K562 (cell line): ENCODE results near the gene MCIDAS. TPM values are rescaled to one million over a fixed set of nuclear protein-coding genes. Genes with fewer than 3 reads are reported as not detected.

Experiments
- AFF4 ChIP-seq: sonication (generic); formaldehyde crosslinking; IDR thresholded peaks from 2 replicates; pipeline ENCODE4 v1.8.0; 2023; ENCODE audit warnings: mild to moderate bottlenecking, missing genetic modification reagents
- CREBBP ChIP-seq: IDR thresholded peaks from one replicate; pipeline ENCODE4 v1.6.1; 2012; ENCODE audit warnings: low read depth, mild to moderate bottlenecking, control low read depth, inconsistent platforms, low read length
- DMBX1 ChIP-seq: fragments of 250-450 bp; sonication (Bioruptor Pico); IDR thresholded peaks from 2 replicates; pipeline ENCODE4 v1.8.0; 2022; ENCODE audit warnings: inconsistent platforms, mild to moderate bottlenecking, moderate library complexity, borderline replicate concordance
- ELF1 ChIP-seq: fragments of 200-800 bp; sonication (Bioruptor generic); IDR thresholded peaks from 2 replicates; pipeline ENCODE4 v1.6.1; 2016; ENCODE audit warnings: missing genetic modification characterization, missing compliant biosample characterization
- ESRRA ChIP-seq: fragments of 450-650 bp; IDR thresholded peaks from 2 replicates; pipeline ENCODE4 v1.6.1; 2014; ENCODE audit warnings: low read depth, mild to moderate bottlenecking, moderate library complexity, borderline replicate concordance
- GABPA ChIP-seq: fragments of 200-800 bp; sonication (Bioruptor generic); conservative IDR thresholded peaks from 2 replicates; pipeline ENCODE4 v1.6.1; 2016; ENCODE audit warnings: low read depth, missing genetic modification characterization, missing compliant biosample characterization
- HDAC6 ChIP-seq: IDR thresholded peaks from 2 replicates; pipeline ENCODE4 v1.6.1; 2012; ENCODE audit warnings: low read depth, mild to moderate bottlenecking, control low read depth, inconsistent platforms, low read length, moderate library complexity
- ILF3 ChIP-seq: fragments of 450-650 bp; IDR thresholded peaks from 2 replicates; pipeline ENCODE4 v1.6.1; 2018; ENCODE audit warnings: antibody characterized with exemption, mild to moderate bottlenecking, moderate library complexity, borderline replicate concordance
- JUNB ChIP-seq: fragments of 450-650 bp; formaldehyde crosslinking; conservative IDR thresholded peaks from 2 replicates; pipeline ENCODE4 v1.4.0; 2020; ENCODE audit warnings: mild to moderate bottlenecking
- NFXL1 ChIP-seq: fragments of 450-650 bp; formaldehyde crosslinking; IDR thresholded peaks from 2 replicates; pipeline ENCODE4 v1.4.0; 2021; ENCODE audit warnings: mild to moderate bottlenecking
- POLR2G ChIP-seq: fragments of 200-400 bp; formaldehyde crosslinking; IDR thresholded peaks from 2 replicates; pipeline ENCODE4 v1.6.1; 2017; ENCODE audit warnings: low read depth, mild to moderate bottlenecking, antibody characterized with exemption, low read length, moderate library complexity
- RBM22 ChIP-seq: fragments of 200-400 bp; formaldehyde crosslinking; IDR thresholded peaks from 2 replicates; pipeline ENCODE4 v1.6.1; 2018; ENCODE audit warnings: low read length, low read depth; ENCODE audit not compliant: poor library complexity, severe bottlenecking
- SMAD1 ChIP-seq: fragments of 150-350 bp; IDR thresholded peaks from 2 replicates; pipeline ENCODE4 v1.6.1; 2014; ENCODE audit warnings: low read length, low read depth; ENCODE audit not compliant: partially characterized antibody
- STAG1 ChIP-seq: sonication (generic); formaldehyde crosslinking; IDR thresholded peaks from 2 replicates; pipeline ENCODE4 v1.5.0; 2020; ENCODE audit warnings: missing genetic modification reagents, borderline replicate concordance
- TCF3 ChIP-seq: sonication (generic); formaldehyde crosslinking; IDR thresholded peaks from 2 replicates; pipeline ENCODE4 v1.4.0; 2020; ENCODE audit warnings: mild to moderate bottlenecking, missing genetic modification reagents
- ZBTB11 ChIP-seq, 3 experiments: fragments of 200-800 bp in 1 of 3; fragments of 250-450 bp in 1 of 3; fragments of 450-650 bp in 1 of 3; sonication (Bioruptor Pico) in 1 of 3; sonication (Bioruptor generic) in 1 of 3; formaldehyde crosslinking in 1 of 3; IDR thresholded peaks; 2 replicates each; pipeline versions ENCODE4 v1.6.1 to v1.8.0; 2016 to 2022; ENCODE audit warnings: mild to moderate bottlenecking in 2 of 3, missing genetic modification characterization in 2 of 3, missing compliant biosample characterization in 1 of 3, moderate library complexity in 1 of 3
- ZNF239 ChIP-seq: fragments of 250-450 bp; sonication (Bioruptor Pico); IDR thresholded peaks from 2 replicates; pipeline ENCODE4 v1.4.0; 2020; ENCODE audit warnings: mild to moderate bottlenecking
- ZNF263 ChIP-seq: sonication (generic); formaldehyde crosslinking; IDR thresholded peaks from 2 replicates; pipeline ENCODE4 v1.8.0; 2022; ENCODE audit warnings: mild to moderate bottlenecking, missing genetic modification reagents, borderline replicate concordance
- ZNF586 ChIP-seq: fragments of 450-650 bp; formaldehyde crosslinking; conservative IDR thresholded peaks from 2 replicates; pipeline ENCODE4 v1.4.0; 2020; ENCODE audit warnings: mild to moderate bottlenecking, moderate library complexity
- polyA plus RNA-seq, 8 experiments: library from polyadenylated mRNA; depleted of rRNA in 4 of 8; stranded (reverse) in 5 of 8; unstranded in 3 of 8; fragments of >200 nt; fragmentation: Nextera tagmentation in 2 of 8; fragmentation: Illumina TruSeq in 1 of 8; extraction: Ambion mirVana in 2 of 8; extraction: Trizol in 1 of 8; gene quantifications; 2 replicates each; pipeline versions ENCODE4 v1.2.1 to v1.2.3, GENCODE V29; 2011 to 2014; ENCODE audit warnings: inconsistent platforms in 1 of 8, missing spikeins in 1 of 8
- total RNA-seq, 7 experiments: library from RNA; depleted of rRNA in 6 of 7; stranded (reverse); fragments of >200 nt in 6 of 7; fragmentation: Illumina TruSeq in 2 of 7; extraction: Trizol in 2 of 7; gene quantifications; 2 replicates each; pipeline versions ENCODE4 v1.2.1 to v1.2.3, GENCODE V29; 2011 to 2021; ENCODE audit warnings: low replicate concordance in 1 of 7

The MCIDAS gene
- total and polyA plus RNA-seq, 9 of the 15 experiments (the other 6 are each of a cell fraction or from before 2014, with no cell fraction given), result 0.07 to 1.5 (median 0.69) TPM

GRCh38 chr5:55172937-55173686, 54.0 kb downstream of the MCIDAS start, which contains the start of gene CDC20B (continued):
- 0 out of 6 replicates have a peak, but pooled peaks of 1 of the 3 experiments have one; percentile 33 for TF ChIP-seq ZBTB11 (CRISPR knock-in tag; IDR thresholded peaks at IDR 0.05)
- no peak for TF ChIP-seq DMBX1 (CRISPR knock-in tag)
- TF ChIP-seq HDAC6, result no peak
- no peak for TF ChIP-seq NFXL1 (CRISPR knock-in tag)
- TF ChIP-seq ILF3, result no peak
- no peak for TF ChIP-seq JUNB (CRISPR knock-in tag)
- no peak for TF ChIP-seq ELF1 (tag)
- peak; percentile 78 for TF ChIP-seq POLR2G
- TF ChIP-seq ZNF586 (CRISPR knock-in tag), result no peak
- TF ChIP-seq SMAD1, result no peak
- TF ChIP-seq TCF3 (CRISPR knock-in tag), result no peak
- no peak for TF ChIP-seq STAG1 (CRISPR knock-in tag)
- TF ChIP-seq CREBBP, result no peak
- no peak for TF ChIP-seq GABPA
- TF ChIP-seq RBM22, result no peak
- no peak for TF ChIP-seq ESRRA
- TF ChIP-seq ZNF263 (CRISPR knock-in tag), result no peak
- no peak for TF ChIP-seq ZNF239 (CRISPR knock-in tag)
- no peak for TF ChIP-seq AFF4
